Activated T-cell treated with anti-CD3 and anti-CD28 coated beads for 24 hours (primary cell): Measurements from ENCODE around the gene FBXL7.

Experiments used
- DNase-seq: peaks from one replicate; pipeline ENCODE4 v3.0.0-alpha.2; 2020; ENCODE audit warnings: low read depth

FBXL7 gene

GRCh38 chr5:15502208-15502607 lies 2.2 kb downstream of the FBXL7 start:
- no peak for DNase-seq

DNA sequence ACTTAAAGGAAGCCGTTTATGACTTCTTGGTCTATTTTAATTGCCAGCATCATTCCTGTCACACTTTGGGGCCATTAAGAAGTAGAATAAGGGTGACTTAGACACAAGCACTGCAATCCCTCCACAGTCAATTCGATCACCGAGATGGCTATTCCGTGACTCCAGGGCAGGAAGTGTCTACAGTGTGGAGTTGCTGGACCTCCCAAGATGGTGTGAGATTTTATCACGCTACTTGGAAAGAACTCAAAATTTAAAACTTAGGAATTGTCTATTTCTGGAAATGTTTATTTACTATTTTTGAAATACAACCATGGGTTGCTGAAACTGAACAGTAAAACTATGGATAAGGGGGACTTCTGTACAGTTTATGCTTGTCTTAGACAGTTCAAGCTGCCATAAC lies 6.2 kb downstream of the FBXL7 start:
- no peak for DNase-seq

DNA sequence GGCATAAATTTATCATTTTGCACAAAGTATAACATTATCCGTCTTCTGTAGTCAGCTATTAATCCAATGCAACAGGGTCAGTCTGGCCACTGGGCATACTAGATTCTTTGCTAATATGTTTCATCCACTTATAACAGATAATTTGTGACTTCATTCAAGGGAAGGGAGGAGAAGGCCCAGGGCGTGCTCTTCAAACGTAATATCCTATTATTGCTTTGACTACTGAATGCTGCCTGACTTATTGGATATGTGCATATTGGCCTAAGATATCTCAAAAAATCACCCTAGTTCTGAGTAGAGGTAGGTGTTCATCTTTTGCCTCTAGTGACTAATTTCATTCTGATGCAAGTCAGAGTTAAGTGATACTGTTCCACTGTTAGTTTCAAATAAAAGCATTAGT lies 6.9 kb downstream of the FBXL7 start:
- no peak for DNase-seq

DNA sequence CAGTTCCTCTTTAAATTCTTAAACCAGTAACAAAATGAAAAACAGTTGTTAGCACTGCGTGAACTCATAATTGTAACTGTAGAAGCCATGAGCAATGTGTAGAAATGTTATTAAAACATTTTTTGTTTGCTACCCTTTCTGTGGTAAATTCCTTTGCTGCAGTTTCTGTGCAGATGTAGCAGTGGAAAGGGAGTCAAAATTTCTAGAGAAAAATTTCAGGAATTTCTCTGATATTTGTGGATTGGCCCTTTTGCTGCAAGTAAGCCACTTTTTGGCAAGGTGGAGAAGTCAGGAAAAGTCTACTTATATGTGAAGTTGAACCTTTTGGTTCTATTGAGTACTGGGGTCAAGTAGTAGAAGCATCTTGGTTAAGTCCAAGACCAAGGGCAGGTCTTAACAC lies 10.1 kb downstream of the FBXL7 start:
- DNase-seq = no peak

- no peak for DNase-seq
Measured at GRCh38 chr5:15510831-15511230, 10.9 kb downstream of the FBXL7 start.

- DNase-seq = no peak
Measured at GRCh38 chr5:15513431-15513830, 13.5 kb downstream of the FBXL7 start.

GRCh38 chr5:15513911-15514310 lies 13.9 kb downstream of the FBXL7 start:
- no peak for DNase-seq

- DNase-seq = no peak
Measured at GRCh38 chr5:15515229-15515628, 15.2 kb downstream of the FBXL7 start.

DNA sequence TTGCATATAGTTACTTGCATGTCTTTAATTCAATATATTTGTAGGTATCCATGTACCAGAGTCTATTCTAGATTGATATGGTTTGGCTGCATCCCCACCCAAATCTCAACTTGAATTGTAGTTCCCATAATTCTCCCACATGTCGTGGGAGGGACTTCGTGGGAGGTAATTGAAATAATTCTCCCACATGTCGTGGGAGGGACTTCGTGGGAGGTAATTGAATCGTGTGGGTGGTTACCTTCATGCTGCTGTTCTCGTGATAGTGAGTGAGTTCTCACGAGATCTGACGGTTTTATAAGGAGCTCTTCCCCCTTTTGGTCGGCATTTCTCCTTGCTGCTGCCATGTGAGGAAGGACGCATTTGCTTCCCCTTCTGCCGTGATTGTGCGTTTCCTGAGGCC lies 16.5 kb downstream of the FBXL7 start:
- DNase-seq = no peak

DNA sequence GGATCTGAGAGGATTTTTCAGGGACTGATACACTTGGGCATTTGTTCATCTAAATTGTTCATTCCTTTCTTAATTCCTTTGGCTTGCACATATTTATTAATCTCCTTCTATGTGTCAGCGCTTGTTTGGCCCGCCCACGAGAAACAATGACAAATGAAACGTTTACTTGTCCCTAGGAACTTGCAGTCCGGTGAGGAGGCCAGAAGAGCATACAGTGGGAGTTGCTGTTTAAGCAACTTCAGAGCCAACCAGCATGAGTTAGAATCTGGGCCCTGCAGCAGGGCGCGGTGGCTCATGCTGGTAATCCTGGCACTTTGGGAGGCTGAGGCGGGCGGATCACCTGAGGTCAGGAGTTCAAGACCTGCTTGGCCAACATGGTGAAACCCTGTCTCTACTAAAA lies 18.8 kb downstream of the FBXL7 start:
- no peak for DNase-seq

DNA sequence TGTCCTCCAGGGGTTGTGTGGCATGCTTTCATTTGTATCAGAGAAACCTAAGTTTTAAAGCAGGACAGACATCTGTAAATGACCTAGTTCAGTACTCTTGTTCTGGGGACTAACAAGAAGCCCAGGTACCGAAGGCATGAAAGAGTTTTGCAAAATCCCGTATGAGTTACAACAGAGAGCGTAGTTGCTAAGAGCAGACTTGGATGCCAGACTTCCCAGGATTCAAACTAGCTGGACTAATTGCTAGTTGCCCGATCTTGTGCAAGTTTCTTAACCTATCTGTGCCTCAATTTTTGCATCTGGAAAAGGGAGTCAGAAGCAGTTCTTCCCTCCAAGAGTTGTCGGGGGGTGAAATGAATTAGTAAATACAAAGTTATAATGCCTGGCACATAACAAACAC lies 20.9 kb downstream of the FBXL7 start:
- no peak for DNase-seq

DNA sequence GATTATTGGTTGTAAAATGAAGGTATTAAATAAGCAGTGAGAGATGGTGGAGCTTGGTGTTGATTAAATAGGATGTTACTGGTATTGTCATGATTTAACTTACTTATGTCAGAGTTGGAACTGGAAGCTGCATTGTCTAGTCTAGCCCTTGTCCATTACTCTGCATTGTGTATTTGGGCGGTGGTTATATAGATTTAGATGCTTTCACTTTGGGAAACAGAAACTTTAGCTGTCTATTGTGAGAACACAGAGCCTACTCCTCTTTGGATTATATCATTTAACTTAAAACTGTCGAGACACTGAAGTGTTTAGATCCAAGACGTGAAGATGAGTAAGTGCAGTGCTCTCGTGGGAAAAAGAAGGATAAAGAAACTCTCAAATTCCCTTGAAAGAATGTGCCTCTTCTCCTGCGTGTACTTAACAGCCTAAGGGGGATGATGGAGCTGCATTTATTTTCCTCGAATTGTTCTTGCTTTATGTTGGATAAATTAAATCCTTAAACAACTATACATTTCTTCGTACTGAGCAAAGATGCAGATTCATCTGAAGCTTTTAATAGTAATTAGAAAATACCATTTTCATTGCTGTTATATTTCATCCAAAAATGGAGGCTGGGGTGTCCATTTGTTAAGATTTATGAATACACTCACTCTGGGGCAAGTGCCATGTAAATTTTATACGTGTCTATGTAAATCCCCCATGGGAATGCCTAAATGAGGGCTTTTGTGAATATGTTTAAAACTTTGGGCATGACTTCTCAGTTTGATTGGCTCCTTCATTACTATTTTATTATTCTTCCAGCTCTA lies 21.6 kb downstream of the FBXL7 start:
- DNase-seq = no peak

DNA sequence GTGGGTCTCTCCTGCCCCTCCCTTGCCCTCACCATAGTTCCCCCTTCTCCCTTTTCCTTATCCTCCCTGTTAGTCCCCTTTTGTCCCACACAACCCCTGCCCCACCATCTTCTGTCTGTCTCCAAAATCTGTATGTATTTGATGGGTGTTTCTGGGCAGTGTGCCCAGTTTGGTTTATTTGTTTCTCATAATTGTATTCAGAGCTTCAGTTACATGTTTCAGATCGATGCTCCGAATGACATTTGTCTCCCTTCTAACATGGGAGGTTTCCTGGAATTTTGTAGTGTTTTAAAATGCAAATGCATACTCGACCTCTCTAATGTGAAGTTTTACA lies 22.2 kb downstream of the FBXL7 start:
- no peak for DNase-seq

- no peak for DNase-seq
Measured at GRCh38 chr5:15524712-15525111, 24.7 kb downstream of the FBXL7 start.

DNA sequence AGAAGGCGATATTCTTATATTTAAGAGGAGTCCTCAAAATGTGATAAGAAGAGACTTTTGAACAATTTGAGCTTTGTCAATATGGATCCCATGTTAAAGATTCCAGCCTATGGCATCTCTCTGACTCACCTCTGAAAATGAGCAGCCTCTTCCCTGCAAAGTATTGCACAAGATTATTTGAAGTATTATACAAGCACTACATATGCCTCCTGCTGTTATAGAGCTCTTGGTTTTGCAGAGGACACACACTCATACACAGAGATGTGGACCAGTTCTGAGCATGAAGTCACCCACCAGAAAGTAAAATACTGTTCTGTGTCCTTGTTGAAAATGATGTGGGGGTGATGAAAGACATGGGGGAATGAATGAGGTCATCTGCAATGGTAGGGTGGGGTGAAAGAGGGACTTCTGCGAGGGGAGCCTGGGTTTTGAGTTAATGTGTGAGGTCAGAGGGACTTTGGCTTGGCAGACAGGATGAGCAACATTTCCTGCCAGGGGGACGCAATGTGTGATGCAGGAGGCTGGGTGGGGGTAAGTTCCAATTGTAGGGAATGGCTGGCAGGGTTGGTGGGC lies 25.8 kb downstream of the FBXL7 start:
- DNase-seq = no peak

DNA sequence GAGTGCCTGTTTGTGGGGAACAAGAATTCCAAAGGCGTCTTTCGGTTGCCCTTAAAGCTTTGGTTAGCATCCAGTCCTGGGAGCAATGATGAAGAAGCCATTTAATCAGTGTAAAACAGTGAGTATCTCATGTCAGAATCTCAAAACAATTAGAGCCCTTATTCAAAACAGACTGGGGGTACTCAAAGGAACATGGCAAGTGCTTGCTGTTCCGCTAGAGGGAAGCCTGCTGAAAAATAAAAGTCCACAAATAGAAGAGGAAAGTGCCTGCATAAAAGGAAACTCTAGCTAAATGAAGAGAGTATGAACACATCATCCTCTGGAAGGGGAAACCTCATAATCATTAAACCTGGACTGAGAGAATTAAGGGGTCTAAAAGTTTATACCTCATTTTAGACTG lies 26.4 kb downstream of the FBXL7 start:
- DNase-seq = no peak

GRCh38 chr5:15528476-15528875 lies 28.5 kb downstream of the FBXL7 start:
- no peak for DNase-seq

DNA sequence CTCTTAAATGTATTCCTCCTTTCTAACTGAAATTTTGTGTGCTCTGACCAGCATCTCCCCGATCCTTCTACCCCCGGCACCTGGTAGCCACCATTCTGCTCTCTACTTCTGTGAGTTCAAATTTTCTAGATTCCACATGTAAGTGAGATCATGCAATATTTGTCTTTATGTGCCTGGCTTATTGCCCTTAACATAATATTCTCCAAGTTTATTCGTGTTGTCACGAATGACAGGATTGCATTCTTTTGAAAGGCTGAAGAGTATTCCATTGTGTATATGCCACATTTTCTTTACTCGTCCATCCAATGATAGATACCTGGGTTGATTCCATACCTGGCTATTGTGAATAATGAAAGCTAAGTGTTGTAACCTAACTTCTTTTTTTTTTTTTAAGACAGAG lies 29.0 kb downstream of the FBXL7 start:
- DNase-seq = no peak

GRCh38 chr5:15529821-15530220 lies 29.8 kb downstream of the FBXL7 start:
- no peak for DNase-seq

GRCh38 chr5:15533129-15533893 lies 33.3 kb downstream of the FBXL7 start:
- DNase-seq = no peak

DNA sequence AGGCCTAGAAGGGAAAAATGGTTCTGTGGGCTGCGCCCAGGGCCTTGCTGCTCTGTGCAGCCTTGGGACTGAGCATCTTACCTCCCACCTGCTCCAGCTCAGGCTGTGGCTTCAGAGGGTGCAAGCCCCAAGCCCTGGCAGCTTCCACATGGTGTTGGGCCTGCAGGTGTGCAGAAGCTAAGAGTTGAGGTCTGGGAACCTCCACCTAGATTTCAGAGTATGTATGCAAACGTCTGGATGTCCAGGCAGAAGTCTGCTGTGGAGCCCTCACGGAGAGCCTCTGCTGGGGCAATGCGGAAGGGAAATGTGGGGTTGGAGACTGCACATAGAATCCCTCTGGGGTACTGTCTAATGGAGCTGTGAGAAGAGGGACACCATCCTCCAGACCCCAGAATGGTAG lies 36.0 kb downstream of the FBXL7 start:
- no peak for DNase-seq

DNA sequence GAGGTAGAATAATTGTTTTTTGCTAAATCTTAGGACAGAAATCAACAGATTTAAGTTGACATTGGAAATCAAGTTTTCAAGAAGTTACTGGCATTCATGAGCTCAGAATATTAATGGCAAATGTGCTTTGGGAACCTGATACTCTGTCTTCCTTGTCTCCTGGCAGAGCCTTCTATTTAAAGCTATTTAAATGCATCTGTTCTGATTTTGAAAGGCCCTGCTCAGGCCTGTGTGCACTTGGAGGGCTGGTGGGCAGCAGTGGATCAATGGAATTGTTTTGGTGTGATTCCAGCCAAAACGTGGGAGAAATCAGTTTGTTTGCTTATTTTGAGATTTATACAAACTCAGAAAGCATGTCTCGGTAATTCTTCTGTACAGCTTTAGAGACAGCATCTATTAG lies 38.5 kb downstream of the FBXL7 start:
- DNase-seq = no peak

DNA sequence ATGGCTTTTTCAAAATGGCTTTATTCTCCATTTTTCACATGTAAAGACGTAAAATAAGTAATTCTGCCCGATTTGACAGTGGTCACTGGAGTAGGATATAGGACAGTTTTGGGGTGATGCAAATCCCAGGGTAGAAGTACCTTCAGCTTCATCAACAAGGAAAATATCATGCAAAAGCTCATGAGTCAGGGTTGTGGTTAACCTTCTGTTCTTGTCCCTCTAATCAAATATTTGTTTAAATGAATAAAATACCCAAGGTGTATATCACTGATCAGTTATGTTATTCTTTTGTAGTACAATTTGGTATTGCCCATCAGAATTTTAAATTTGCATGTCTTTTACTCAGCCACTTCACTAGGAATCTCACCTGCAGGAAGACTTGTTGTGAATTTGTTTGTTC lies 40.0 kb downstream of the FBXL7 start:
- DNase-seq = no peak

GRCh38 chr5:15544039-15544438 lies 44.1 kb downstream of the FBXL7 start:
- no peak for DNase-seq
